K562 (cell line): ENCODE data around the gene ZNF420. TPM values are rescaled to one million over a fixed set of nuclear protein-coding genes. Genes with fewer than 3 reads are reported as not detected.
A peak's percentile ranks its signal among the peaks of the same experiment; 100 is the strongest.

ENCODE experiments used
- ATAC-seq: fragments of 200-7000 bp; cut with Tn5 transposase; 3 replicates; pipeline ENCODE4 v1.9.1; 2020; ENCODE audit warnings: moderate library complexity
- Bru-seq: library from RNA; stranded (reverse); fragments of 400-500 nt; gene quantifications from one replicate; lab custom pipeline; 2021; lab: Mats Ljungman, UMichigan
- BruChase-seq, 2 experiments: library from RNA; stranded (reverse); fragments of 400-500 nt; gene quantifications; one replicate each; lab custom pipeline; 2021; lab: Mats Ljungman, UMichigan
- BruUV-seq: library from RNA; stranded (reverse); fragments of 400-500 nt; replicated peaks from 2 replicates; lab custom pipeline; 2021; lab: Mats Ljungman, UMichigan
- CTCF ChIA-PET: fragments of 300-600 bp; formaldehyde crosslinking; extraction: SDS; loops from one replicate; lab custom pipeline; 2021; ENCODE audit warnings: low intra/inter-chr PET ratio; lab: Yijun Ruan, JAX
- POLR2A ChIA-PET: fragments of 300-600, 350-650 bp; sonication (Branson Sonifier 250); formaldehyde crosslinking; extraction: SDS; loops from one replicate; lab custom pipeline; 2021; ENCODE audit warnings: antibody characterized with exemption, inconsistent platforms; lab: Yijun Ruan, JAX
- DNase-seq, 4 experiments: peaks; one replicate each; pipeline versions ENCODE4 v3.0.0 to v3.0.0-alpha.2; 2011 to 2018; ENCODE audit warnings: low spot score in 3 of 4, mixed read lengths in 3 of 4; ENCODE audit errors: extremely low read depth in 1 of 4
- FAIRE-seq: peaks from 2 replicates; lab custom pipeline; 2011; peaks lifted over from hg19 to GRCh38; lab: Jason Lieb, UNC
- H2AFZ ChIP-seq: 2 replicates; pipeline ENCODE4 v1.6.0; 2011; ENCODE audit warnings: low read depth, low read length, control low read depth, inconsistent platforms
- H3K27ac ChIP-seq: fragments of 200-600 bp; 3 replicates; pipeline ENCODE4 v1.8.0; 2011; ENCODE audit warnings: low read depth, mild to moderate bottlenecking, control low read depth, inconsistent platforms, low read length, moderate library complexity, mixed read lengths; ENCODE audit errors: extremely low read depth
- H3K27me3 ChIP-seq, 2 experiments: fragments of 300-600 bp in 1 of 2; 2 replicates in 1 of 2; 3 replicates in 1 of 2; pipeline versions ENCODE4 v1.6.0 to v1.8.0; 2011; ENCODE audit warnings: inconsistent platforms in 2 of 2, low read length in 2 of 2, mild to moderate bottlenecking in 1 of 2, mixed read lengths in 1 of 2, moderate library complexity in 1 of 2; ENCODE audit not compliant: control insufficient read depth in 2 of 2, insufficient read depth in 2 of 2
- H3K36me3 ChIP-seq: fragments of 300-600 bp; 3 replicates; pipeline ENCODE4 v1.8.0; 2011; ENCODE audit warnings: mild to moderate bottlenecking, low read length, inconsistent platforms; ENCODE audit not compliant: control insufficient read depth, insufficient read depth
- H3K4me1 ChIP-seq, 2 experiments: fragments of 200-600 bp in 1 of 2; replicated peaks in 1 of 2; 2 replicates in 1 of 2; 3 replicates in 1 of 2; pipeline versions ENCODE4 v1.5.1 to v1.8.0; 2011; ENCODE audit warnings: inconsistent platforms in 2 of 2, low read length in 2 of 2, mild to moderate bottlenecking in 1 of 2, mixed read lengths in 1 of 2, moderate library complexity in 1 of 2; ENCODE audit not compliant: control insufficient read depth in 2 of 2, insufficient read depth in 2 of 2
- H3K4me2 ChIP-seq: 2 replicates; pipeline ENCODE4 v1.6.1; 2011; ENCODE audit warnings: low read length, control low read depth, inconsistent platforms, mixed read lengths; ENCODE audit not compliant: insufficient read depth
- H3K4me3 ChIP-seq: fragments of 200-600 bp; sonication (generic), shearing (Covaris generic); 2 replicates; pipeline ENCODE4 v1.5.1; 2016; ENCODE audit warnings: control low read depth, inconsistent platforms
- H3K79me2 ChIP-seq: fragments of 200-600 bp; 3 replicates; pipeline ENCODE4 v1.8.0; 2011; ENCODE audit warnings: low read length, inconsistent platforms; ENCODE audit not compliant: control insufficient read depth, insufficient read depth
- H3K9ac ChIP-seq, 2 experiments: 2 replicates each; pipeline versions ENCODE4 v1.6.0 to v1.6.1; 2011; ENCODE audit warnings: low read depth in 2 of 2, low read length in 2 of 2, control low read depth in 1 of 2, inconsistent platforms in 1 of 2, mild to moderate bottlenecking in 1 of 2, mixed read lengths in 1 of 2; ENCODE audit not compliant: insufficient read depth in 1 of 2
- H3K9me1 ChIP-seq: one replicate; pipeline ENCODE4 v1.6.0; 2011; ENCODE audit warnings: inconsistent platforms, mild to moderate bottlenecking, low read length, moderate library complexity; ENCODE audit not compliant: control insufficient read depth, insufficient read depth
- H3K9me3 ChIP-seq: replicated peaks from 2 replicates; pipeline ENCODE4 v1.5.1; 2011; ENCODE audit warnings: low read depth, low read length, inconsistent platforms; ENCODE audit not compliant: control insufficient read depth, insufficient read depth
- H4K20me1 ChIP-seq: replicated peaks from 2 replicates; pipeline ENCODE4 v1.6.1; 2011; ENCODE audit warnings: low read length, inconsistent platforms, mixed read lengths; ENCODE audit not compliant: control insufficient read depth, insufficient read depth
- E4F1 ChIP-seq: fragments of 250-450 bp; sonication (Bioruptor Pico); IDR thresholded peaks from 2 replicates; pipeline ENCODE4 v1.5.0; 2021; ENCODE audit warnings: mild to moderate bottlenecking, borderline replicate concordance
- ELK3 ChIP-seq: fragments of 450-650 bp; formaldehyde crosslinking; IDR thresholded peaks from 2 replicates; pipeline ENCODE4 v1.4.0; 2020; ENCODE audit warnings: mild to moderate bottlenecking
- JUNB ChIP-seq: fragments of 450-650 bp; formaldehyde crosslinking; conservative IDR thresholded peaks from 2 replicates; pipeline ENCODE4 v1.4.0; 2020; ENCODE audit warnings: mild to moderate bottlenecking
- OTX1 ChIP-seq: fragments of 450-650 bp; formaldehyde crosslinking; IDR thresholded peaks from 2 replicates; pipeline ENCODE4 v1.4.0; 2022; ENCODE audit warnings: mild to moderate bottlenecking
- PTTG1 ChIP-seq: fragments of 450-650 bp; IDR thresholded peaks from 2 replicates; pipeline ENCODE4 v1.6.1; 2016; ENCODE audit warnings: low read depth, mild to moderate bottlenecking, missing genetic modification characterization, missing compliant biosample characterization
- ZBTB1 ChIP-seq: sonication (generic); formaldehyde crosslinking; IDR thresholded peaks from 2 replicates; pipeline ENCODE4 v1.8.1; 2023; ENCODE audit warnings: missing genetic modification reagents, low read depth, mild to moderate bottlenecking, borderline replicate concordance
- ZBTB2 ChIP-seq: fragments of 450-650 bp; IDR thresholded peaks from 2 replicates; pipeline ENCODE4 v1.6.1; 2016; ENCODE audit warnings: antibody characterized with exemption
- ZC3H11A ChIP-seq: IDR thresholded peaks from 2 replicates; pipeline ENCODE4 v1.6.1; 2012; ENCODE audit warnings: low read depth, low read length, improper control_type of control experiment
- ZNF551 ChIP-seq: fragments of 250-450 bp; sonication (Bioruptor Pico); IDR thresholded peaks from 2 replicates; pipeline ENCODE4 v1.5.0; 2021; ENCODE audit warnings: mild to moderate bottlenecking, moderate library complexity
- ZNF707 ChIP-seq: fragments of 250-450 bp; sonication (Bioruptor Pico); conservative IDR thresholded peaks from 2 replicates; pipeline ENCODE4 v1.8.0; 2022; ENCODE audit warnings: inconsistent platforms, mild to moderate bottlenecking, moderate library complexity
- ZNF778 ChIP-seq: fragments of 450-650 bp; formaldehyde crosslinking; IDR thresholded peaks from 2 replicates; pipeline ENCODE4 v1.4.0; 2020; ENCODE audit warnings: mild to moderate bottlenecking, moderate library complexity
- WGBS: fragments of 100-300 bp; shearing (Covaris generic); methylation state at CpG from one replicate; pipeline ENCODE4 v1.1.6; 2016; ENCODE audit warnings: low coverage, mixed read lengths; ENCODE audit not compliant: insufficient coverage; ENCODE audit errors: missing lambda C conversion rate; 5-methylcytosine and 5-hydroxymethylcytosine counted together
- in situ Hi-C: fragments of 300-500 bp; cut with MboI; formaldehyde crosslinking; loops from 4 replicates; pipeline ENCODE4 v1.15.0; 2018; ENCODE audit warnings: inconsistent platforms, mixed read lengths
- intact Hi-C: fragments of 100-400 bp; cut with micrococcal nuclease; formaldehyde crosslinking; loops from 2 replicates; pipeline ENCODE4 v1.14.2; 2022
- long read RNA-seq, 3 experiments: library from polyadenylated mRNA in 2 of 3; library from RNA in 1 of 3; unstranded in 2 of 3; stranded (forward) in 1 of 3; transcript quantifications; one replicate each; pipeline ENCODE4 v2.0.0, GENCODE V29; 2019 to 2022
- polyA minus RNA-seq, 3 experiments: library from RNA; depleted of rRNA, polyadenylated mRNA; stranded (reverse); fragments of >200 nt; gene quantifications; 2 replicates each; pipeline ENCODE4 v1.2.3, GENCODE V29; 2011
- polyA plus RNA-seq, 8 experiments: library from polyadenylated mRNA; depleted of rRNA in 4 of 8; stranded (reverse) in 5 of 8; unstranded in 3 of 8; fragments of >200 nt; fragmentation: Nextera tagmentation in 2 of 8; fragmentation: Illumina TruSeq in 1 of 8; extraction: Ambion mirVana in 2 of 8; extraction: Trizol in 1 of 8; gene quantifications; 2 replicates each; pipeline versions ENCODE4 v1.2.1 to v1.2.3, GENCODE V29; 2011 to 2014; ENCODE audit warnings: inconsistent platforms in 1 of 8, missing spikeins in 1 of 8
- total RNA-seq, 7 experiments: library from RNA; depleted of rRNA in 6 of 7; stranded (reverse); fragments of >200 nt in 6 of 7; fragmentation: Illumina TruSeq in 2 of 7; extraction: Trizol in 2 of 7; gene quantifications; 2 replicates each; pipeline versions ENCODE4 v1.2.1 to v1.2.3, GENCODE V29; 2011 to 2021; ENCODE audit warnings: low replicate concordance in 1 of 7

The ZNF420 gene
- 6.0 and 12.5 TPM in 2 replicates for total RNA-seq (2011; cell fraction: chromatin; rRNA removed; ENCODE audit: low replicate concordance)
- 6.6 and 7.0 TPM in 2 replicates for total RNA-seq (2011; cell fraction: nucleolus; rRNA removed)
- total RNA-seq (2011; cell fraction: nucleoplasm; rRNA removed) = 4.4 and 9.2 TPM in 2 replicates
- total RNA-seq (2014; rRNA removed) (3.8 and 5.1 TPM in 2 replicates), total RNA-seq (2014; rRNA removed; fragmentation: Illumina TruSeq; extraction: Trizol) (7.2 and 9.0 TPM in 2 replicates), total RNA-seq (2015; rRNA removed; fragmentation: Illumina TruSeq; extraction: Trizol) (4.5 and 4.7 TPM in 2 replicates), total RNA-seq (2021) (6.7 and 8.5 TPM in 2 replicates), polyA plus RNA-seq (2011; rRNA removed) (2.0 and 4.3 TPM in 2 replicates), polyA plus RNA-seq (2014; fragmentation: Illumina TruSeq; extraction: Trizol) (5.1 and 5.4 TPM in 2 replicates), polyA plus RNA-seq (2014; fragmentation: Nextera tagmentation; extraction: Ambion mirVana) (1 to 10 TPM; 5.8 to 6.0 TPM), polyA plus RNA-seq (2014; rRNA removed) (2.6 and 3.0 TPM in 2 replicates), polyA minus RNA-seq (2011; rRNA and poly(A)+ RNA removed) (5.4 and 11.6 TPM in 2 replicates), Bru-seq, nascent RNA (percentile 64 among the genes with signal in this experiment), BruChase-seq, experiment 1, labeled RNA remaining after a 2-hour chase (percentile 70 among the genes with signal in this experiment), BruChase-seq, experiment 2, labeled RNA remaining after a 6-hour chase (percentile 64 among the genes with signal in this experiment)
- polyA plus RNA-seq (2011; cell fraction: cytosol; rRNA removed) = 0.58 and 2.2 TPM in 2 replicates
- polyA plus RNA-seq (2011; cell fraction: nucleus; rRNA removed) = 1.6 and 1.9 TPM in 2 replicates
- polyA plus RNA-seq (2012) = 2.9 and 3.7 TPM in 2 replicates
- polyA minus RNA-seq (2011; cell fraction: cytosol; rRNA and poly(A)+ RNA removed) = 1.8 and 5.4 TPM in 2 replicates
- 4.4 and 5.9 TPM in 2 replicates for polyA minus RNA-seq (2011; cell fraction: nucleus; rRNA and poly(A)+ RNA removed)
- long read RNA-seq, experiment 1, transcript ZNF420-202 (5 exons, 3,535 nt) = major isoform, 11 of 25 reads
- long read RNA-seq, experiment 1, partial matches to known transcripts = 2 of 25 reads
- long read RNA-seq, experiment 1, other reads (novel, unspliced or antisense) = 10 of 25 reads
- long read RNA-seq, experiment 2, partial matches to known transcripts = 0 of 9 reads
- long read RNA-seq, experiment 2, other reads (novel, unspliced or antisense) = 6 of 9 reads
- long read RNA-seq, experiment 3, partial matches to known transcripts = 0 of 2 reads
- long read RNA-seq, experiment 3, other reads (novel, unspliced or antisense) = 2 of 2 reads

- intact Hi-C loops = no loop called here
- BruUV-seq = no TSS peak
- FAIRE-seq = peak; percentile 97
- TF ChIP-seq ZNF551 (no peak), JUNB (no peak), ELK3 (CRISPR knock-in tag) (no peak), PTTG1 (tag) (no peak), ZNF707 (CRISPR knock-in tag) (no peak), OTX1 (no peak), ZBTB2 (no peak), ZBTB1 (CRISPR knock-in tag) (no peak), E4F1 (CRISPR knock-in tag) (no peak), ZC3H11A (no peak), ZNF778 (no peak)
Measured at GRCh38 chr19:37077934-37078716, at the start of gene ZNF420. ZNF420 (plus strand) TSS chr19:37078433; CDS start chr19:37089119, 10,686 bp downstream.

More at GRCh38 chr19:37077934-37078716, at the start of gene ZNF420:
- peaks cover 30% of the 10 kb centered on the region for H3K79me2 ChIP-seq
- POLR2A ChIA-PET = interaction anchor here (0.6 to 1.0 kb wide), 3 partner anchors 9 to 1355 kb away, joined by 3 read pairs; no protein-coding TSS in a partner anchor
- no peaks in the 10 kb centered on the region for H3K27me3 ChIP-seq
- CTCF ChIA-PET = interaction anchor here (0.5 kb wide), 1 partner anchor 9 kb away, joined by 4 read pairs; no protein-coding TSS in a partner anchor
- ATAC-seq = peak; percentile 99
- H2AFZ ChIP-seq = peak within 1 kb of the TSS; percentile 96
- H3K4me3 ChIP-seq = peak within 1 kb of the TSS; percentile 79
- no peaks in the 10 kb centered on the region for H4K20me1 ChIP-seq
- H3K9ac ChIP-seq = peak within 1 kb of the TSS; percentile 71 to 96
- no peaks in the 10 kb centered on the region for H3K36me3 ChIP-seq
- peak within 1 kb of the TSS; percentile 71 for H3K27ac ChIP-seq
- under 1% methylated on average over 46 of the region's 61 CpGs for WGBS
- peak within 1 kb of the TSS; percentile 97 for H3K4me2 ChIP-seq
- peaks cover 0 to 8% of the 10 kb centered on the region in 2 experiments; a peak in 2 of 5 replicates for H3K4me1 ChIP-seq
- DNase-seq = peak; percentile 77 to 91 (median 82)
- H3K9me3 ChIP-seq = peaks cover 3% of the 10 kb centered on the region; the same call in 1 of the 2 replicates
- in situ Hi-C loops = no loop called here
- H3K9me1 ChIP-seq = no peaks in the 10 kb centered on the region
